Pancreas (tissue), 10 donors: Measurements from ENCODE around the gene TMIE. TPM values are rescaled to one million over a fixed set of nuclear protein-coding genes. Genes with fewer than 3 reads are reported as not detected.

Source experiments
- ATAC-seq, 4 donors: fragments of 200-7000 bp; cut with Tn5 transposase; one replicate each; pipeline versions ENCODE4 v1.8.0 to v1.9.1; 2020; ENCODE audit warnings: mild to moderate bottlenecking in 4 of 4, moderate library complexity in 4 of 4
- DNase-seq, 6 donors: peaks; one replicate each; pipeline ENCODE4 v3.0.0-alpha.2; 2020
- FAIRE-seq: peaks from 2 replicates; lab custom pipeline; 2012; peaks lifted over from hg19 to GRCh38; lab: Jason Lieb, UNC
- H3K27ac ChIP-seq, 4 donors: fragments of 200-600 bp; sonication (generic); 1 replicate in 3 of 4; 2 replicates in 1 of 4; pipeline versions ENCODE4 v1.5.0 to v1.8.0; 2020
- H3K27me3 ChIP-seq, 4 donors: fragments of 200-600 bp; one replicate each; pipeline ENCODE4 v1.8.0; 2021
- H3K36me3 ChIP-seq, 3 donors: fragments of 200-600 bp; sonication (generic) in 1 of 3; one replicate each; pipeline versions ENCODE4 v1.5.0 to v1.8.0; 2020 to 2021
- H3K4me1 ChIP-seq, 3 donors: fragments of 200-600 bp; one replicate each; pipeline ENCODE4 v1.8.0; 2021
- H3K4me3 ChIP-seq, 4 donors: fragments of 200-600 bp; sonication (generic) in 2 of 4; one replicate each; pipeline versions ENCODE4 v1.5.0 to v1.8.0; 2020 to 2021
- H3K9me3 ChIP-seq, 4 donors: fragments of 200-600 bp; one replicate each; pipeline ENCODE4 v1.8.0; 2021
- CTCF ChIP-seq, 4 donors: fragments of 200-600 bp; sonication (generic) in 3 of 4; IDR thresholded peaks; one replicate each; pipeline versions ENCODE4 v1.5.0 to v1.8.0; 2021; ENCODE audit warnings: antibody characterized with exemption in 4 of 4
- WGBS, 2 donors: extraction: QIAGEN DNeasy Blood & Tissue Kit; methylation state at CpG; one replicate each; pipeline ENCODE4 v1.1.7; 2013; 5-methylcytosine and 5-hydroxymethylcytosine counted together
- intact Hi-C, 3 donors: fragments of 100-400 bp; cut with DNase I; formaldehyde crosslinking; loops; one replicate each; pipeline versions ENCODE4 v1.11.1 to v1.14.2; 2022
- polyA plus RNA-seq, 2 donors: library from polyadenylated mRNA; stranded (reverse); fragments of 200-250 nt; gene quantifications; one replicate each; pipeline ENCODE4 v1.2.3, GENCODE V29; 2013
- total RNA-seq, 6 donors: library from RNA; stranded (reverse); fragmentation: NEBNext Ultra II Directional in 4 of 6; extraction: Animal tissue kit (Norgen Biotek cat#: 25700) in 4 of 6; gene quantifications; one replicate each; pipeline versions ENCODE4 v1.2.1 to v1.2.4, GENCODE V29; 2021 to 2023
- donor health status: healthy with polysubstance abuse.
- donor health status: DM: no; HTN: no; CAD: no; lungs with moderate emphysema.
- donor health status: DM: no; HTN: no; CAD: no.
- donor health status: control.
- donor health status: control.
- donor health status: Bipolar disorder and iron deficiency.
- donor health status: DM: yes; HTN: yes; CAD: no.
- donor health status: DM: no; HTN: no; CAD: no.
- donor health status: DM: no; HTN: no; CAD: no.
- donor health status: DM: yes; HTN: yes; CAD: no.

Gene TMIE
- total and polyA plus RNA-seq, 8 donors: 0.08 to 0.52 (median 0.14) TPM; not detected in 1

DNA sequence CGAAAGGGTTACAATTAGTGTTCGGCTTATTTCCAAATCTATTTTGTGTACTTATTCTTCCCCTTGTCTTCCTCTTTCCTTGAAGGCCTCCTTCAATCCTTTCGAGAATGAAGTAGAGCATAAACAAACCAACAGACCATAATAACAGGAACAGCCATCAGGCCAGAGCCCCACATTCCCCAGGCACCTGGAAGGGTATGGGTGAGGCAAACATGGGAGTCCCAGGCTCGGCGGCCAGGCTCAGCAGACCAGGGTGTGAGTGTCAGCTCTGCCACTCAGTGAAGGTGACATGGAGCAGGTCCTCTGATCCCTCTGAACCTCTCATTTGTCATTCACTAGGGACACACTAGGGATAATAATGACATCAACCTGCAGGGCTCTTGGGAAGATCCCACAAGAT, 21.5 kb upstream of the TMIE start:
- H3K4me3 ChIP-seq: no peak overlapping the region
- WGBS, 2 donors: 84 to 85% methylated on average over 5 of the region's 5 CpGs
- intact Hi-C loops: no loop called here
- no peak for FAIRE-seq
- no peaks in the 10 kb centered on the region for H3K9me3 ChIP-seq
- H3K4me1 ChIP-seq: no peaks in the 10 kb centered on the region
- no peaks in the 10 kb centered on the region for H3K27me3 ChIP-seq
- no peak overlapping the region for H3K27ac ChIP-seq
- DNase-seq: no peak
- peaks cover 0 to 7% (median 0%) of the 10 kb centered on the region in 3 donors for H3K36me3 ChIP-seq
- no peak for ATAC-seq
- no peak for TF ChIP-seq CTCF (IDR thresholded peaks at IDR 0.05)

DNA sequence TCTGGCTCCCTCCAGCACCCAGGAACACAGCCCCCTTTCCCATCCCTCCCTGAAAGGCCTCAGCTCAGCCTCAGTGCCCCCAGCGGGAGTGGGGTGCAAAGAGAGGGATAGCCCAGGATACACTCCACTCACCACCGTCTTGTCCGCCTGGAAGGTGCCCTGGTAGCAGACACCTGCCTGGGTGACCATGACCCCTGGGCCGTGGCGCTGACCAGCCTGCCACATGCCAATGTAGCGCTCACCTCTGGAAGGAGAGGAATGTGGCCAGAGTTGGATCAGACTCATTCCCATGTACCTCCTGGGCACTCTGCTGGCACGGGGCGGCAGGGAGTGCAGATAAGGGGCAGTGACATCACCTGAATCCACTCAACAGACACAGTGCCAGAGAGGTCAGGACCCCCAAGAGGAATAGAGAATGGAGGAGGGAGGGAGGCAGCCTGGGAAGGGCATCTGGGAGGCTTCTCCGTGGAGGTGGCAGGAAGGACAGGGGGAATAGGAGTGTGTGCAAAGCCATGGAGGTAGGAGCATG, 20.8 kb upstream of the TMIE start:
- DNase-seq (peak in 1 of 6 donors; percentile 16), ATAC-seq (no peak), FAIRE-seq (no peak)
- peaks cover 0 to 7% (median 0%) of the 10 kb centered on the region in 3 donors for H3K36me3 ChIP-seq
- H3K27ac ChIP-seq: no peak overlapping the region
- no peaks in the 10 kb centered on the region for H3K27me3 ChIP-seq
- intact Hi-C loops: no loop called here
- WGBS, 2 donors: 76% methylated on average over 8 to 9 of the region's 9 CpGs
- H3K4me3 ChIP-seq: no peak overlapping the region
- TF ChIP-seq CTCF (IDR thresholded peaks at IDR 0.05): no peak
- no peaks in the 10 kb centered on the region for H3K4me1 ChIP-seq
- no peaks in the 10 kb centered on the region for H3K9me3 ChIP-seq

DNA sequence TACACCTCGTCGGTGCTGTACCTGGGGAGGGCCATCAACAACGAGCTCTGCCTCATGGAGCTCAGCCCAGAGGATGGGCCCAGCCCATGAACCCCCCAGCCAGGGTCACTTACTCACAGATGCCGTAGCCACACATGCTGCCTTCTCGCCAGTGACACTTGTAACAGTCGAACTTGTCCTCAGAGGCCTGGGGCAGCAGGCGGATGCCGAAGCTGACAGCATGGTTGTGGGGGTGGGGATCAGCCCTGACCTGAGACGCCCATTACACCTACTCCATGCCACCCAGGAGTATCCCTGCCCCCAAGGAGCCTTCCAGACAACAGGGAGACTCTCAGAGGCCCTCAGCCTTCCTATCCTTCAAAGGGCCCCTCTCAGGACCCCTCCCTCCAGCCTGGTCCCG, 19.8 kb upstream of the TMIE start:
- Histone ChIP-seq H3K27ac (no peak overlapping the region), H3K36me3 (peaks cover 0 to 7% (median 0%) of the 10 kb centered on the region in 3 donors)

DNA sequence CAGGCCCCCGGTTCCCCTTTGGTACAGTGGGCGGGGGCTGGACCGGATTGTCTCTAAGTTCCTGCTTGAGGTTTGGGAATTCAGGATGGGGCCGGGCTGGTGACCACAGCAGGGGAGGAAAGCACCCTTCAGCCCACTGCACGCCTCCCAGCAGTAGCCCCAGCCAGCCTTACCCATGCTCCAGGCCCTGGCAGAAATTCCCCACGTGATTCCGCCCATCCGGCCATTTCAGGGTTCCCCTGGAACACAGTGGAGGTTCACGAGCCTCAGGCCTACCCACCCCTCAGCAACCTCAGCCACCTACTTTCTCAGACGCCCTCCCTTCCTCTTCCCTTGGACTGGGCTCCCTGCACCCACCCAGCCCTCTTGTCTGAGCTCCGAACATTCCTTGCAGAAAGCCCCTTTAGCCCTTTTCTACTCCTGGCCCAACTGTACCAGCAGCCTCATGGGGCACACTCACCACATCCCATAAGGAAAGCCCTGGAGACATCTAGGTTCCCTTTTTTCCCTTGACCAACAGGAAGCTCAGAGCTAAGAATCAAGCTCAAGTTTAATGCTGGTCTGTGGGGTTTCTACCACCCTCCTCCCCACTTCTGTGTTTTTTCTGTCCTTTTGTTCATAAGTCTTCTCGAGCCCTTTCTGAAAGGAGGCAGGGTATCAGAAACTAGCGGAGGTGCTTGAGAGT, 19.2 kb upstream of the TMIE start:
- FAIRE-seq (no peak), ATAC-seq (no peak)
- intact Hi-C loops: no loop called here

More for the DNA sequence above, 19.8 kb upstream of the TMIE start:
- Histone ChIP-seq H3K27me3 (no peaks in the 10 kb centered on the region), H3K9me3 (no peaks in the 10 kb centered on the region), H3K4me1 (no peaks in the 10 kb centered on the region), H3K4me3 (no peak overlapping the region)
- no peak for ATAC-seq
- no peak for DNase-seq
- TF ChIP-seq CTCF (IDR thresholded peaks at IDR 0.05): no peak
- 83 to 88% methylated on average over 10 of the region's 10 CpGs for WGBS, 2 donors
- intact Hi-C loops: no loop called here
- FAIRE-seq: no peak

More for the DNA sequence above, 19.2 kb upstream of the TMIE start:
- Histone ChIP-seq H3K27ac (no peak overlapping the region), H3K9me3 (no peaks in the 10 kb centered on the region), H3K4me3 (no peak overlapping the region), H3K4me1 (no peaks in the 10 kb centered on the region), H3K27me3 (no peaks in the 10 kb centered on the region), H3K36me3 (peaks cover 0 to 7% (median 0%) of the 10 kb centered on the region in 3 donors)
- TF ChIP-seq CTCF (IDR thresholded peaks at IDR 0.05): no peak
- no peak for DNase-seq
- WGBS, 2 donors: 83 to 88% methylated on average over 13 of the region's 13 CpGs
